Measurements from ENCODE around the gene GRM1. TPM values are rescaled to one million over a fixed set of nuclear protein-coding genes. Genes with fewer than 3 reads are reported as not detected.

Gene GRM1
- total and polyA plus RNA-seq, 5 donors from 2014 or later = 0.10 TPM; not detected in 4

Other genes with a start within 250 kb of the GRM1 start
- gene FBXO30, start 214.3 kb upstream of the GRM1 start, total RNA-seq = 4.1 TPM
- gene FBXO30, start 214.3 kb upstream of the GRM1 start, polyA plus RNA-seq = 1 to 10 TPM in 3 of 4 donors, under 1 TPM in 1; 0.99 to 1.8 (median 1.3) TPM
- gene SHPRH, start 64.7 kb upstream of the GRM1 start, total RNA-seq = 23.9 TPM
- gene SHPRH, start 64.7 kb upstream of the GRM1 start, polyA plus RNA-seq = 1 to 10 TPM; 6.2 to 9.5 (median 7.4) TPM

Measured in CD4-positive, CD25-positive, alpha-beta regulatory T cell (primary cell).